ENCODE results near the gene PRKCE. TPM values are rescaled to one million over a fixed set of nuclear protein-coding genes. Genes with fewer than 3 reads are reported as not detected.

The PRKCE gene
- total RNA-seq, 1 experiment from 2014 or later = 1.3 TPM

GRCh38 chr2:46160326-46160725 lies 508.9 kb downstream of the PRKCE start:
- H3K4me2 ChIP-seq (ENCODE audit: insufficient read depth, insufficient read length, low read length) = no peak overlapping the region
- no peak overlapping the region for H3K23ac ChIP-seq (ENCODE audit: insufficient read length, low read depth, low read length)
- H3K23me2 ChIP-seq (ENCODE audit: insufficient read length, low read depth, low read length, poor library complexity, severe bottlenecking) = no peaks in the 10 kb centered on the region
- no peaks in the 10 kb centered on the region for H3K27me3 ChIP-seq (ENCODE audit: insufficient read depth, low read length)
- no peaks in the 10 kb centered on the region for H4K20me1 ChIP-seq (ENCODE audit: control insufficient read depth, insufficient read depth, insufficient read length)
- no peaks in the 10 kb centered on the region for H3K4me1 ChIP-seq (ENCODE audit: insufficient read depth, low read length)
- H4K91ac ChIP-seq (ENCODE audit: insufficient read length, low read depth, low read length) = no peak overlapping the region
- no peak overlapping the region for H2BK12ac ChIP-seq (ENCODE audit: insufficient read length, low read depth, low read length)
- no peak overlapping the region for H3K27ac ChIP-seq (ENCODE audit: insufficient read length, low read depth, low read length)
- no peak overlapping the region for H2AFZ ChIP-seq (ENCODE audit: low read length)
- no peak overlapping the region for H3K56ac ChIP-seq (ENCODE audit: insufficient read length, low read depth, low read length)
- H3K4me3 Mint-ChIP-seq = no peak overlapping the region
- H3K4me1 Mint-ChIP-seq = peaks cover 4 to 6% of the 10 kb centered on the region in 2 experiments; a peak in 3 of 4 replicates
- H2BK120ac ChIP-seq (ENCODE audit: low read depth, low read length, poor library complexity, severe bottlenecking) = no peak overlapping the region
- H3K27ac Mint-ChIP-seq = no peak overlapping the region
- DNase-seq = no peak
- H2BK20ac ChIP-seq (ENCODE audit: low read depth, low read length, poor library complexity, severe bottlenecking) = no peak overlapping the region
- H3K36me3 Mint-ChIP-seq (ENCODE audit: insufficient read depth in 1 of 3, low read depth in 3 of 3) = no peaks in the 10 kb centered on the region
- H3T11ph ChIP-seq (ENCODE audit: low read length) = no peak overlapping the region
- no peaks in the 10 kb centered on the region for H3K9me3 Mint-ChIP-seq
- H3K9me3 ChIP-seq (ENCODE audit: control insufficient read depth, low read depth, low read length) = no peaks in the 10 kb centered on the region
- no peak overlapping the region for H3K4ac ChIP-seq (ENCODE audit: low read depth, low read length)
- H4K8ac ChIP-seq (replicated peaks; ENCODE audit: insufficient read length, low read depth, low read length) = no peak overlapping the region
- no peak overlapping the region for H2AK5ac ChIP-seq (ENCODE audit: insufficient read length, low read length)
- H3K79me2 ChIP-seq (ENCODE audit: insufficient read depth, low read length) = no peaks in the 10 kb centered on the region
- no CpG with 5 or more reads among the region's 6 CpGs for WGBS (ENCODE audit: extremely low coverage, insufficient read length, low lambda C conversion rate)
- H2BK5ac ChIP-seq (ENCODE audit: insufficient read length, low read length) = no peak overlapping the region
- H3K79me1 ChIP-seq (ENCODE audit: insufficient read depth, low read depth, low read length, poor library complexity, severe bottlenecking) = no peaks in the 10 kb centered on the region
- no peak overlapping the region for H3K9ac ChIP-seq (ENCODE audit: extremely low read depth, insufficient read length, low read length)
- peaks cover 6% of the 10 kb centered on the region for H3K27me3 Mint-ChIP-seq (ENCODE audit: low read depth)
- no peak overlapping the region for H4K5ac ChIP-seq (ENCODE audit: insufficient read length, low read depth, low read length)
- no peak for TF ChIP-seq CTCF (conservative IDR thresholded peaks at IDR 0.05)
- H3K18ac ChIP-seq (ENCODE audit: insufficient read length, low read depth, low read length) = no peak overlapping the region
- no peak overlapping the region for H2BK15ac ChIP-seq (ENCODE audit: low read depth, low read length)
- H3K14ac ChIP-seq (ENCODE audit: insufficient read depth, low read length) = no peak overlapping the region
